ENCODE data around the gene LYL1. TPM values are rescaled to one million over a fixed set of nuclear protein-coding genes. Genes with fewer than 3 reads are reported as not detected.
A peak's percentile ranks its signal among the peaks of the same experiment; 100 is the strongest.

LYL1 gene
- total RNA-seq, 1 donor from 2014 or later = 3.3 TPM

- no peak for DNase-seq
These were observed 26.7 kb upstream of the LYL1 start for GRCh38 chr19:13129384-13129783.

GRCh38 chr19:13128583-13128982 lies 25.9 kb upstream of the LYL1 start:
- no peak for DNase-seq

- no peak for DNase-seq
These were observed 25.3 kb upstream of the LYL1 start for GRCh38 chr19:13127811-13128575.

GRCh38 chr19:13127051-13127450 lies 24.4 kb upstream of the LYL1 start:
- no peak for DNase-seq

GRCh38 chr19:13122980-13123957 lies 20.6 kb upstream of the LYL1 start:
- DNase-seq = peak; percentile 35

GRCh38 chr19:13122275-13122878 lies 19.7 kb upstream of the LYL1 start:
- DNase-seq = no peak

- no peak for DNase-seq
These were observed 19.1 kb upstream of the LYL1 start for GRCh38 chr19:13121551-13122274.

GRCh38 chr19:13120817-13121216 lies 18.2 kb upstream of the LYL1 start:
- DNase-seq = no peak

GRCh38 chr19:13120031-13120430 lies 17.4 kb upstream of the LYL1 start:
- DNase-seq = no peak

GRCh38 chr19:13119627-13120026 lies 17.0 kb upstream of the LYL1 start:
- DNase-seq = no peak

- DNase-seq = no peak
These were observed 16.0 kb upstream of the LYL1 start for GRCh38 chr19:13118424-13119193.

- DNase-seq = peak; percentile 86
These were observed 15.2 kb upstream of the LYL1 start, which contains the start of gene NACC1 for GRCh38 chr19:13117772-13118423. TSS of gene NACC1 (plus strand) at chr19:13118264. CDS start at chr19:13135208, 16,944 bp downstream.

- DNase-seq = no peak
These were observed 14.6 kb upstream of the LYL1 start for GRCh38 chr19:13117176-13117771.

GRCh38 chr19:13116282-13117175 lies 13.9 kb upstream of the LYL1 start, which contains the start of gene TRMT1:
TSS of gene TRMT1 (minus strand) at chr19:13116740. CDS start at chr19:13116399, 341 bp downstream.
- DNase-seq = peak; percentile 87

- DNase-seq = no peak
These were observed 13.3 kb upstream of the LYL1 start for GRCh38 chr19:13115936-13116281.

GRCh38 chr19:13112555-13112954 lies 9.9 kb upstream of the LYL1 start:
- no peak for DNase-seq

GRCh38 chr19:13110099-13110610 lies 7.5 kb upstream of the LYL1 start:
- DNase-seq = no peak

- DNase-seq = no peak
These were observed 6.9 kb upstream of the LYL1 start for GRCh38 chr19:13109361-13110098.
